Muscle of arm (tissue), 12 donors: ENCODE results near the gene ARHGEF19. TPM values are rescaled to one million over a fixed set of nuclear protein-coding genes. Genes with fewer than 3 reads are reported as not detected.
"Not testable (repeated sequence)": the region's sequence is repeated elsewhere in the genome, so short reads cannot be mapped to it uniquely, and the experiment has no call there.

ENCODE experiments used
- DNase-seq: peaks from one replicate; pipeline ENCODE4 v3.0.0-alpha.2; 2013
- polyA plus RNA-seq, 12 donors: library from polyadenylated mRNA; unstranded; fragments of 120-200 nt; gene quantifications; one replicate each; pipeline ENCODE4 v1.2.1, GENCODE V29; 2013; ENCODE audit not compliant: insufficient read length in 12 of 12

ARHGEF19 gene
- polyA plus RNA-seq, 12 donors = 1.6 to 28.6 (median 2.7) TPM; not detected in 2

DNA sequence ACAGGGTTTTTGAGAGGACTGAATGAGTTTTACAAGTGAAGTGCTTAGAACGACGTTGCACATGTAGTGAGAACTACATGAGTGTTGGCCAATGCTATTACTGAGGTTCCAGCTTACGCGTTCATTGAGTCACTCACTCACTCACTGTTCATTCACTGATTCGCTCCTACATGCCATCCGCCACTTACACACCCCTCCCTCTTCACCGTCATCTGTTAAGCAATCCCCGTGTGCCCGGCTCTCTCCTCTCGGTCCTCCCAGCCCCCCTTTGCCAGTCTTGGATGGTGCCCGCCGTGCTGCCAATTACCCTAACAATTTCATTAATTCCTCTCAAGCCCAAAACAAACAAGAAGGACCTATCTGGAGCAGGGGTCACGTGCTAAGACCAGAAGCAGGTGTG is 29.3 kb downstream of the ARHGEF19 start:
- DNase-seq = no peak

DNA sequence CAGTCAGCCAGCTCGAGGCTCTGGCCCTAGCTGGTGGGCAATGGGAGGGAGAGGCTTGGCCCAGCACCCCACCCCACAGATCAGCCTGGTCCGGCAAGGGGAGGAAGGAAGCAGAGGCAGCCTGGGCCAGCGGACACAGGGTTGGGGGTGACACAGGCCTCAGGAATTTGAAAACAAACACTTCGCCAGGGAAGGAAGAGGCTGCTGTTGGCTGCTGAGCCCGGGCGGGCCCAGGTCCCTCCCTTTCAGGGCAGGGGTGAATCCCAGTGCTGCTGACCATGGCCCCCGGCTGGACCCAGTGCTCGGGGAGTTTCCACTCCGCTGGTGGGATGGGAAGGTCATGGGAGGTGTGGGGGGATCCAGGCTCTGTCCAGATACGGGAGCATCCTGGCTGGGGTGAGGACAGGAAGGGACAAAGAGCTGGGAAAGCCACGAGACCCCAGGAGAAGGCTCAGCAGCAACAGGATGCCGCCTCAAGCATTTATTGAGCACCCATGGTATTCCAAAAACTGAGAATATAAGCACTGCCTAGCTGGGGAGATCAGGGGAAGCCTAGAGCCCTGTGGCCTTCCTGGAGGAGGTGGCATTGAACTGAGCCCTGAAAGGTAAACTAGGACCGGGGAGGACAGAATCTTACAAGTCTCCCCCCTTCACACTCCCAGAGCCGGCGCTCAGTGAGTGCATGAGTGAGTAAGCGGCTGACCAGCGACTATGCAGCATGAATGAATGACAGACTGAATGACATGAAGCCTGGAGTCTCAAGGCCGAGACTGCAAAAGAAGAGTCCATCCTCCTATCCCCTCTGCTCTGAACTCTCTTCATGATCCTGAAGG is 30.3 kb downstream of the ARHGEF19 start:
- DNase-seq = peak; percentile 90

DNA sequence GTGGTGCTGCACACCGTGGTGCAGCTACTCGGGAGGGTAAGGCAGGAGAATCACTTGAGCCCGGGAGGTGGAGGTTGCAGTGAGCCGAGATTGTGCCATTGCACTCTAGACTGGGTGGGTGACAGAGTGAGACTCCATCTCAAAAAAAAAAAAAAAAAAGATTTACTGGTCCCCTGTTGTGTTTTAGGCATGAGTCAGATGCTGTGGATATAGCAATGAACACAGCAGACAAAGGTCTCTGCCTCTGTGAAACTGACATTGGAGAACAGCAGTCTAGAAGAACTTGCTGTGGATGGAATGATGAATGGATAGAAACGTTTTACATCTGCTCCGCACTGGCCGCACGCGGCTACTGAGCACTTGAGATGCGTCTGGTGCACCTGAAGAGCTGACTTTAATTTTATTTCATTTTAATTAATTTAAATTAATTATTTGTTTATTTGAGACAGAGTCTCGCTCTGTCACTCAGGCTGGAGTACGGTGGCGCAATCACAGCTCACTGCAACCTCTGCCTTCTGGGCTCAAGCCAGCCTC is 32.1 kb downstream of the ARHGEF19 start:
- DNase-seq = no peak

DNA sequence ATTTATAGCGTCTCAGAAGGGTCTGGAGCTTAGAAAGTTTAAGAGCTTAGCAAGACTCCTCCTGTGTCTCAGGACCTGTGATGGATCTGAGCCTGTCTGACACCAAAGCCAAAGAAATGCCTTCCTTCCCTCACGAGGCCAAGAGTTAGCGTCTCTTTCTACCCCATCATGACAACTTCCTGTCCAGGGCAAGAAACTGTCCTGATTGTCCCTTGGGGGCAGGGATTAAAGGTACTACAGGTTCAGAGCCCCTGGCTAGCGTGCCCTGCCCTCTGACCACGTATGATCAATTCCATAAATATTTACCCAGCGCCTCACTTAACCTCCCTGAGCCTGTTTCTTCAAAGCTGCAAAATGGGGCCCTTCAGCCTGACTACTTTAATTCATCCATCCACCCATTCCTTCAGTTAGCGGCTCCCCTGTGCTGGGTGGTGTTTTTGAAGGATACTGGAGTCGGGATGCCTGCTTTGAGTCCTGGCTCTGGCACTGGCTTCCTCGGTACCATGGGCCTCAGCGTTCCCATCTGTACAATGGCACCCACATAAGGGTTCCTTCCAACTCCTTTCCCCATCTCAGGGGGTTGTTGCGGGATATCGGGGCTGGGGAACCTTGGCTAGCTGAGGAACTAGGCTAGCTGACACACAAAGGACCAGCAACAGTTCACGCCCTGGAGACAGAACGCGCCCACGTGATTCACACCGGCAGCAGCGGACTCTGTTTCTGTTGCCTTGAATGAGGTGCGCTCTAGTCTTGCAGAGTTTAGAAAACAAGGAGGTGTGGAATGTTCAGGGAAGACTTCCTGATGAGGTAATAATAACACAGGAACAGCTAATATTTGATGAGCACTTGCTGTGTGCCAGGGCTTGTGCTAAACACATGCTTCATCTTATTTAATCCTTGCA is 33.6 kb downstream of the ARHGEF19 start:
- DNase-seq = no peak

DNA sequence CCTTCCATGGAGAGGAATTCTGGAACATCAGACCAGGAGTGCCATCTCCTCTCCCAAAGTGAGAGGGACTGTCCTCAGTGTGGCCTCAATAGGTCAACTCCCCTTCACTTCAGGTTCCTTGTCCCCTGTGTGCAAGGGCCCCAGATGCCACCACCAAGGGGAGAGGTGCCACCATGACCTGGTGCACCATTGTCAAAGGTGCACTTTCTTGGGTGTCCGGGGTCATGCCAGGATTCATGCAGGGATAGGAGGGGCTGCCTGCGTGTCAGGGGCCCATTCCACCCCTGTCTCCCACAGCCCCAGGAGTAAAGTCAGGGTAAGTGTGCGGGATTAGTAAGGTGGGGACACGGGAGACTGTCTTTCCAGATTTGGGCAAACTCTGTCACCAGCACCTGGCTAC is 35.1 kb downstream of the ARHGEF19 start:
- DNase-seq = no peak

DNA sequence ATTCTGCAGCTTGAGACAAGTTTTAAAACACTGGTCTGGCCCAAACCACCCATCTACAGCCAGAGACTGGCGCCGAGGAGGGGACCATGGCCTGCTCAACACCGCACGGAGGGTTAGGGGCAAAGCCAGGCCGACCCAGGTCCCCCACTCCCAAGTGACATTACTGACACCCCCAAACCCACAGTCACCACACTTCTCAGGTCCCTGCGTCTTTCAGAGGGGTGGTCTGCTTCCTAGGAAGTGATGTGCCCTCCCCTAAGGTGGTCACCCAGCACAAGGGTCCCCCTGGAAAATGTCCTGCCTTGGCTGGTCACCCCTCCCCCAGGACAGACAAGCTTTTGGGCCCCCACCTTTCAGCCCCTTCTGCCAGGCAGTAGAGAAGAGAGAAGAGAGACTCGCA is 35.8 kb downstream of the ARHGEF19 start:
- no peak for DNase-seq

DNA sequence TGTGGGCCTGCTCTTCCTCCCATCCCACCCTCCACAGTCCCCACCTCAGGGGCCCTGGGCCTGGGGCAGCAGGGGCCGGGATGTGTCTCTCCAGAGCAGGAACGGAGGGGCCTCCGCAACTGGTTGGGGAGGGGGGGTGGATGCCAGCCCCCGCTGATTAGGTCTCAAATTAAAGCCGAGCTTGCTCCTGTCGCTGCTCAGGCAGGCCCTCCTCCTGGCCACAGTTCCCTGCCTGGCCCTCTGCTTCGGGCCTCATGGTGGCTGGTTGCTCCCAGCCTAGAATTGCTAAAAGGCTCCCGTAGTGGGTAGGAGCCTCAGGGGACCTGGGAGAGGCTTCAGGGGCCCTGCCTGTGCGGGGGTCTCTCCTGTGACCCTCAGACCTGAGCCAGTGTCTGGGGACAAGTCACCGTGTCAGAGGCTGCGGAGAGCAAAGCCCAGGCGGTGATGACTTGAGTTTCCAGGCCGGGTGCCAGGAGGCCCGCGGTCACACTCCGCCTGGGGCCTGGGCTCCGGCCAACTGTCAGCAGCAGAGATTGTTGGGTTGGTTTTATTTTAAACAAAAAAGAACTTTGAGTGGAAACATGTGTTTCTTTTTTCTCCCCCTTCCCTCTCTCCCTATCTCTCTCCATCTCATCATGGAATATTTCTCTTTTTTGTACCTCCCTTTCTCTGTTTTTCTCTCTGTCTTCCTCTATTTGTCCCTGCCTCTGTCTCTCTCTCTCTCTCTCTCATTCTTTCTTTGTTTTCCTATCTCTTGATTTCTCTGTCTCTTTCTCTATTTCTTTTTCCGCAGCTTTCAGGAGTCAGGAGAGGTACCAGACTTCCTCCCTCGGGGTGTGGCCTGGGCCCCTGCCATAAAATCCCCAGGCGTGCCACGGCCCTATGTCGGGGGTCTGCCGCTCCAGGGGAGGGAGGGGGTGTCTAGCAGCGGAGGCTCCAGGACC is 36.6 kb downstream of the ARHGEF19 start:
- DNase-seq = peak; percentile 94

DNA sequence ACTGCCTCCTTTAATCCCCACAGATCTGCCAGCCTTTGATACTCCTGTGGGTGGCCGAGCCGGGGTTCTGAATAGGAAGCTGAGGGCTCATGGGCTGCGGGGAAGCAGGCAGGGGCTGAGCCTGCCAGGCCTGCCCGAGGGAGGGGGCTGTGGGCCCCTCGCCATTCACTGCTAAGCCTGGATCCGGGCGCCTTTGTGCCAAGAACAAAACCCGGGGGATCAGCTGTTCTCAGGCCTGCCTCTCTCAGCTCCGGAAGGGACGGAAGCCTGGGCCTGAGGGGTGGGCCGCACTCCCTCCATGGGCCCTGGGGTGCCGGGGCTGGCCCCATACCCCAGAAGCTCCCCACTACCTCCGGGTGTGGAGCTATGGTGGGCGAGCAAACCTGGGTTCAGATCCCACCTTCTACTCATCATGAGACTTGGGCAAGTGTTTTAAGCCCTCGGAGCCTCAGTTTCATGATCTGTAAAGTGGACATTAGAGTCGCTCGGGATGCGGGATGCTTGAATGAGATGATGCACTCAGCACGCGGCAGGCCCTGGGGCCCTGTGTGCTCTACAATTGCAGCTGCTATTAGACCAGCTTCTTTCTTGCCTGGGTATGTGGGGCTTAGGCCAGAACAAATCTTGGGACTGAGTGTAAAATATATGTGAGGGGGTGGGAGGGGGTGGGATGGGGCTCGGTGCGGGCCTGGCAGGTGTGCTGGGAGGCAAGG is 37.4 kb downstream of the ARHGEF19 start:
- no peak for DNase-seq

DNA sequence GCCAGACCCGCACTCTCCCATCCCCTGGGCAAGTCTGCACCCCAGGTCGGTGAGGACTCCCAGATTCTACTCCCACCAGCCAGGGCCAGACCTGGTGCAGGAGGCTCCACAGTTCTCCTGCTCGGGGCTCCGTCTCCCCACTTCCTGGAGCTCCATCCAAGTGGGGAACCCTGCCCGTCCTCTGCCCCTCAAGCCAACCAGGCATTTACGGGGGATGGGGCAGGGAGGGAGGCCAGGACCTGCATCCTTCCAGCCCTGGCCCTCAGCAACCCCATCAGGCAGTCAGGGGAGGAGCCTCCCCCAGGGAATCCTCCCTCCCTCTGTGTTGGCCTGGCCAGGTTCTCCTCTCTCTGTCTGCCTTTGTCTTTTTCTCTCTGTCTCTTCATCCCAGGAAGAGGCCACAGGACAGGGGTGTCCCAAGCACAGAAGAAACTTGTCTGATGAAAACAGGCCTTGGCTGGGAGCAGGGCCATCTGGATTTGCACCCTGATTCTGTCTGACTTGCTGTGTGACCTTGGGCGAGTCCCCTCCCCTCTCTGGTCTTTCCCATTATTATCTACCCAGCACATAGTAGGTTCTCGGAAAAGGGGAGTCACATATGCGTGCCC is 38.1 kb downstream of the ARHGEF19 start:
- DNase-seq = no peak

DNA sequence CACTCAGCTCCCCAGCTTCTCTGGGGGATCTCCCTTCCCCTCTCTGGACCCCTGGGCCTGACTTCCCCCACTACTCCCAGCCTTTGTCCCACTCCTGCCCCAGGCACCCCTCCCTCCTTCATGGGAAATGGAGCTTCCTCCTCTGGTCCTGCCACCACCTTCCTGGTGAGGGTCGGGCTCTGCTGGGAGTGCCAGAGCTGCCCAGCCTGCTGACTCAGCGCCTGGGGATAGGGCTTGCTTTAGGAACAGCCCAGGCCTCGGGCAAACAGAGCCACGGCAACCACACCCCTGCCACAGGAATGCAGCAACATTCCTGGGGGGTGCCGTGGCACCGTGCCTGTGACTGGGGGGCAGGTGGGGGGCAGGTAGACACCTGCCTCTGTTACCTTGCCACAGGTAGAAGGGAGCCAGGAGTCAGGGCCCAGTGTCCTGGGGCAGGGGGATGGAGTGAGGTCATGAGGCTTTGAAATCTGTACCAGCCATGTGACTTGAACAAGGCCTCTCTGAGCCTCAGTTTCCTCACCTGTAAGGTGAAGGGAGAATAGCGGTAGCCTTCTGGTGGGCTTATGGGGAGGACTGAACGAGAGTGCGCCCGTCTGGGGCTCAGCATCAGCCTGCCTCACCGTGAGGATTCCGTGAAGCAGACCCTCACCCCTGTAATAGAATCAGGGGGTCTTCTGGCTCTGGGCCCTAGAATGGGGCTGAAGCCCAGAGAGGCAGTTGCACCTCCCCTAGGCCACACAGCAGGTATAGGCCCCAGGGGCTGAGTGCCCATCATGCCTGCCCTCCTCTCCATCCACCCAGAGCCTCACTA is 38.8 kb downstream of the ARHGEF19 start:
- DNase-seq = no peak

DNA sequence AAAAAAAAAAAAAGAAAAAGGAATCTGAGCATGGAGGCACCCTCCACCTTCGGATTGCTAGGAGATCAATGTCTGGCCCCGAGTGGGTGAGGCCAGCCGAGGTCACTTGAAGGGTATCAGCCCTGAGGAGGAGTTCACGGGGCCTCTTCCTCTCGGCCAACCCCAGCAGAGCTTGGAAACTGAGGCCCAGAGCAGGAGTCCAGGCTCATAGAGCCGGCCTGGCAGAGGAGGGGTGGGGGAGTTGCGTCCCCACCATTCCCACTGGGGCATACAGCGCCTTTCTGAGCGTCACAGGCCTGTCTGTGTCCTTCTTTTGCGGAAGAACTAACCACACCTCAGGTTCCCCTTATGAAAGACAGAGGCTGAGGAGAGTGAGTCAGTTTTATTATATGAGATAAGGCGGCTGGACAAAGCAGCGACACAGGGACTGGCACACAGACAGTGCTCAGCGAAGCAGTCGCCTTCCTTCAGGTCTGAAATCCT is 39.4 kb downstream of the ARHGEF19 start:
- no peak for DNase-seq

DNA sequence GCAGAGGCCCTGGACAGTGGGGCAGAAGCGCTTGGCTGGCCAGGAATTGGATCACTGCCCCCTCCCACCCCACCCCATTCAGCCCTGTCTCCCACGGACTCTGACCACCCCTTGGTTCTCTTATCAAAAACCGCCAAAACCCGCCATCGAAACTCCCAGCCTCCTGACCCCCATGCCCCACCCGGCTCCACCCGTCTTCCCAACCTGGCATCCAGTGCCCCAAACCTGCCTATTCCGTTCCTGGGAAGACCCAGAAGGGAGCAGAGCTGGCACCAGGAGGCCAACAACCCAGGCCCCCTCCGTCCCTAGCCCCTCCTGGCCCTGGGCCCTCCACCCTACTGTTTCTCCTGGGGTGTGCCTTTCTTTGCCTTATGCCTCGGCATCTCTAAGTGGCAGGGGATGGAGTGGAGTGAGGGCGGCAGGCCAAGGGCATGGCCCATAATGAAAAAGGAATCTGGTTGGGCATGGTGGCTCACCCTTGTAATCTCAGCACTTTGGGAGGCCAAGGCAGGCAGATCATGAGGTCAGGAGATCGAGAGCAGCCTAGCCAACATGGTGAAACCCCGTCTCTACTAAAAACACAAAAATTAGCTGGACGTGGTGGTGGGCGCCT is 40.1 kb downstream of the ARHGEF19 start:
- no peak for DNase-seq

DNA sequence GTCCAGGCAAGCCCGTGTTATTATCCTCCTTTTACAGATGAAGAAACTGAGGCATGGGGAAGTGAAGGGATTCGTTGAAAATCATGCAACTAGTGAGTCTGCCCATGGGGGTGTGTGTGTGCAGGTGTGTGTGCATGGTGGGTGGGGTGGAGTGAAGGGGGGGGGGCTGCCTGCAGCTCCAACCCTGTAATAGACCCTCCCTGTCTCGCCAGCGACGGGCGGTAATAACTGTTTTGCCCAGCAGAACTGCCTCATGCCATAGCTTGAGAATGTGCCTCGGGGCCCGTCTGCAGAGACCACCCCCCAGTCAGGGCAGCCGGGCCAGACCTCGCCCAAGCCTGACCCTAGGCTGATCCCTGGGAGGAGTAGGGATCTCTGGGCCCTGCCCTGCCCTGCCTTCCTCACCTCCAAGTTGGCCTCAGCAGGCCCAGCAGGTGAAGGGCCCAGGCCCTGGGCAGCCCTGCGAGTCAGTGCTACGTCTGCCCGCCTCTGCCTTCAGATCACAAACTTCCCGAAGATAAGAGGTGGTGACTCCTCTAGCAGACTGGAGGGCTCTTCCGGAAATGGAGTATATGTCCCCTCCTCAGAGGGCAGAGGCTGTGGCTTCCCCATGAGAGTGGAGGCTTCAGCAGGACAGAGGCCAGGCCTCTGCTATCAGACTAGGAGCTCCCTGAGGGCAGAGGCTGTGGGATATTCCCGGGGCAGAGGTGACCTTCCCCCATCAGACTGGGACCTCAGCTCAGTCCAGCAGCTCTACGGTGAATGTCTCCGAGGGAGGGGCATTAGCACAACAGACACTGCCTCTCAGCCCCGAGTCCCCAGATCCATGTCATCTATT is 40.9 kb downstream of the ARHGEF19 start:
- no peak for DNase-seq

DNA sequence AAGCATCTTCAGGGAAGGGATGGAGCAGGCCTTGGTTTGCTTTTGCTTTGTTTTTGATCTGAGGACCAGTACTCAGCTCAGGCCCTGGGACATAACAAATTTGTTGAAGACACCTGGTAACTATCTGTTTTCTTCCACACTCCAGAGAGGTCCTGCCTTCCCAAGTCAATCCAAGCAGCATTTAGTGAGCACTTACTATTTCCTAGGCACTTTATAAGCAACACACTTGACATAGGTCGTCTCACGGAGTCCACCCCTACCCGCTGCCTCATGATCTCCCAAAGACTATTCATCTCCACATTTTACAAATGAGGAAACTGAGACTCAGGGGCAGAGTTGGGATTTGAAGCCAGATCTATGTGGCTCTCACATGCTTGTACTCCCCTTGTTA is 42.2 kb downstream of the ARHGEF19 start:
- DNase-seq = no peak

DNA sequence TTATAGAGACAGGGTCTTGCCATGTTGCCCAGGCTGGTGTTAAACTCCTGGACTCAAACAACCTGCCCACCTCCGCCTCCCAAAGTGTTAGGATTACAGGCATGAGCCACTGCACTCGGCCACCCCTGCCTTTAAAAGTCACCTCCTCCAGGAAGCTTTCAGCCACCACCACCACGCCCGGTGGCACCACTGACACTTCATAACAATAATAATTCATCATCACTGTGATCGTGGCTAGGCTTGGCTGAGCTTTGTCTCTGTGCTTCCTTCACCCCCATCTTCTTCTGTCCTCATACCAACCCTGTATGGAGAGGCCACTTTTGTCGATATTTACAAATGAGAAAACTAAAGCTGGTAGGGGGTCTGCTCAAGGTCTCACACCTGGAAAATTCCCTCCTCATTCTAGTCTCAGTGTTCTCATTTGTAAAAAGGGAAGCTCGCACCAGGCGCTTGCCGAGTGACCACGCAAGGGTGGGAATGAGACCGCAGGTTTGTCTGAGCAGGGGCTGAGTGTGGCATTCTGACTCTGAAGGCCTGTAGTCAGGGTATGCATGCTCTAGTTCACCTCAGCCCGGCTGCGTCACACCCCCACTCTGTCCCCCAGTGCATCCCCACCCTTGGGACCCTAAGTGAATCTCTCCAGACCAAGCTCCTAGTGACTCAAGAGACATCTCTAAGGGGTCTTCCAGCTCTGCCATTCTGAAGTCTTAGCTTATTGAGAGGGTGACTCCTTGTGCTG is 43.7 kb downstream of the ARHGEF19 start:
- no peak for DNase-seq

DNA sequence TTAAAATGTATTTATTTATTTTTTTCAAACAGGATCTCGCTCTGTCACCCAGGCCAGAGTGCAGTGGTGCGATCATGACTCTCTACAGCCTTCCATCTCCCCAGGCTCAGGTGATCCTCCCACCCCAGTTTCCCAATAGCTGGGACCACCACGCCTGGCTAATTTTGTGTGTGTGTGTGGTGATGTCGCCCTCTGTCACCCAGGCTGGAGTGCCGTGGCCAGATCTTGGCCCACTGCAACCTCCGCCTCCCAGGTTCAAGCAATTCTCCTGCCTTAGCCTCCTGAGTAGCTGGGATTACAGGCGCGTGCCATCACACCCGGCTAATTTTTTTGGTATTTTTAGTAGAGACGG is 44.3 kb downstream of the ARHGEF19 start:
- not testable (repeated sequence) for DNase-seq
